Measurements from ENCODE around the gene THOP1.

THOP1 gene

GRCh38 chr19:2761876-2762782, 23.2 kb upstream of the THOP1 start:
- Histone ChIP-seq H3K36me3 (ENCODE audit: control insufficient read depth, insufficient read depth, low read length) (peaks cover 60% of the 10 kb centered on the region), H3K9me3 (ENCODE audit: control insufficient read depth, low read length) (no peaks in the 10 kb centered on the region)

GRCh38 chr19:2762783-2763496, 22.4 kb upstream of the THOP1 start:
- Histone ChIP-seq H3K4me1 (ENCODE audit: control insufficient read depth, insufficient read depth, low read length, poor library complexity, severe bottlenecking) (no peaks in the 10 kb centered on the region), H3K36me3 (ENCODE audit: control insufficient read depth, insufficient read depth, low read length) (peaks cover 66% of the 10 kb centered on the region), H3K9me3 (ENCODE audit: control insufficient read depth, low read length) (no peaks in the 10 kb centered on the region), H3K27me3 (replicated peaks; ENCODE audit: control insufficient read depth, insufficient read depth, low read length, poor library complexity, severe bottlenecking) (no peaks in the 10 kb centered on the region), H3K27ac (ENCODE audit: insufficient read depth, low read length, poor library complexity, severe bottlenecking) (no peak overlapping the region), H3K4me3 (ENCODE audit: insufficient read depth, low read depth, low read length, poor library complexity, severe bottlenecking) (no peak overlapping the region)
- no peak for DNase-seq

More at GRCh38 chr19:2761876-2762782, 23.2 kb upstream of the THOP1 start:
- H3K27ac ChIP-seq (ENCODE audit: insufficient read depth, low read length, poor library complexity, severe bottlenecking): no peak overlapping the region
- DNase-seq: no peak
- H3K4me3 ChIP-seq (ENCODE audit: insufficient read depth, low read depth, low read length, poor library complexity, severe bottlenecking): no peak overlapping the region
- no peaks in the 10 kb centered on the region for H3K27me3 ChIP-seq (replicated peaks; ENCODE audit: control insufficient read depth, insufficient read depth, low read length, poor library complexity, severe bottlenecking)
- no peaks in the 10 kb centered on the region for H3K4me1 ChIP-seq (ENCODE audit: control insufficient read depth, insufficient read depth, low read length, poor library complexity, severe bottlenecking)

GRCh38 chr19:2763687-2764086, 21.6 kb upstream of the THOP1 start:
- Histone ChIP-seq H3K9me3 (ENCODE audit: control insufficient read depth, low read length) (no peaks in the 10 kb centered on the region), H3K4me3 (ENCODE audit: insufficient read depth, low read depth, low read length, poor library complexity, severe bottlenecking) (no peak overlapping the region), H3K4me1 (ENCODE audit: control insufficient read depth, insufficient read depth, low read length, poor library complexity, severe bottlenecking) (no peaks in the 10 kb centered on the region), H3K27me3 (replicated peaks; ENCODE audit: control insufficient read depth, insufficient read depth, low read length, poor library complexity, severe bottlenecking) (no peaks in the 10 kb centered on the region), H3K36me3 (ENCODE audit: control insufficient read depth, insufficient read depth, low read length) (peaks cover 72% of the 10 kb centered on the region), H3K27ac (ENCODE audit: insufficient read depth, low read length, poor library complexity, severe bottlenecking) (no peak overlapping the region)
- no peak for DNase-seq

GRCh38 chr19:2764945-2765344, 20.4 kb upstream of the THOP1 start:
- H3K4me1 ChIP-seq (ENCODE audit: control insufficient read depth, insufficient read depth, low read length, poor library complexity, severe bottlenecking): no peaks in the 10 kb centered on the region
- H3K9me3 ChIP-seq (ENCODE audit: control insufficient read depth, low read length): no peaks in the 10 kb centered on the region
- H3K27ac ChIP-seq (ENCODE audit: insufficient read depth, low read length, poor library complexity, severe bottlenecking): no peak overlapping the region
- peaks cover 73% of the 10 kb centered on the region for H3K36me3 ChIP-seq (ENCODE audit: control insufficient read depth, insufficient read depth, low read length)
- H3K27me3 ChIP-seq (replicated peaks; ENCODE audit: control insufficient read depth, insufficient read depth, low read length, poor library complexity, severe bottlenecking): no peaks in the 10 kb centered on the region
- no peak overlapping the region for H3K4me3 ChIP-seq (ENCODE audit: insufficient read depth, low read depth, low read length, poor library complexity, severe bottlenecking)
- DNase-seq: no peak

GRCh38 chr19:2765376-2765775, 19.9 kb upstream of the THOP1 start:
- H3K36me3 ChIP-seq (ENCODE audit: control insufficient read depth, insufficient read depth, low read length): peaks cover 73% of the 10 kb centered on the region

GRCh38 chr19:2766594-2767372, 18.5 kb upstream of the THOP1 start:
- no peak for DNase-seq
- Histone ChIP-seq H3K9me3 (ENCODE audit: control insufficient read depth, low read length) (no peaks in the 10 kb centered on the region), H3K4me3 (ENCODE audit: insufficient read depth, low read depth, low read length, poor library complexity, severe bottlenecking) (no peak overlapping the region), H3K4me1 (ENCODE audit: control insufficient read depth, insufficient read depth, low read length, poor library complexity, severe bottlenecking) (no peaks in the 10 kb centered on the region), H3K27ac (ENCODE audit: insufficient read depth, low read length, poor library complexity, severe bottlenecking) (no peak overlapping the region), H3K27me3 (replicated peaks; ENCODE audit: control insufficient read depth, insufficient read depth, low read length, poor library complexity, severe bottlenecking) (no peaks in the 10 kb centered on the region), H3K36me3 (ENCODE audit: control insufficient read depth, insufficient read depth, low read length) (peaks cover 66% of the 10 kb centered on the region)

More at GRCh38 chr19:2765376-2765775, 19.9 kb upstream of the THOP1 start:
- H3K27me3 ChIP-seq (replicated peaks; ENCODE audit: control insufficient read depth, insufficient read depth, low read length, poor library complexity, severe bottlenecking): no peaks in the 10 kb centered on the region
- no peaks in the 10 kb centered on the region for H3K4me1 ChIP-seq (ENCODE audit: control insufficient read depth, insufficient read depth, low read length, poor library complexity, severe bottlenecking)
- no peak overlapping the region for H3K27ac ChIP-seq (ENCODE audit: insufficient read depth, low read length, poor library complexity, severe bottlenecking)
- DNase-seq: no peak
- H3K9me3 ChIP-seq (ENCODE audit: control insufficient read depth, low read length): no peaks in the 10 kb centered on the region
- no peak overlapping the region for H3K4me3 ChIP-seq (ENCODE audit: insufficient read depth, low read depth, low read length, poor library complexity, severe bottlenecking)

GRCh38 chr19:2767688-2768087, 17.6 kb upstream of the THOP1 start:
- no peaks in the 10 kb centered on the region for H3K4me1 ChIP-seq (ENCODE audit: control insufficient read depth, insufficient read depth, low read length, poor library complexity, severe bottlenecking)
- peaks cover 59% of the 10 kb centered on the region for H3K36me3 ChIP-seq (ENCODE audit: control insufficient read depth, insufficient read depth, low read length)
- H3K4me3 ChIP-seq (ENCODE audit: insufficient read depth, low read depth, low read length, poor library complexity, severe bottlenecking): no peak overlapping the region

GRCh38 chr19:2768365-2769132, 16.8 kb upstream of the THOP1 start:
- Histone ChIP-seq H3K36me3 (ENCODE audit: control insufficient read depth, insufficient read depth, low read length) (peaks cover 50% of the 10 kb centered on the region), H3K4me3 (ENCODE audit: insufficient read depth, low read depth, low read length, poor library complexity, severe bottlenecking) (no peak overlapping the region)
- DNase-seq: no peak

More at GRCh38 chr19:2767688-2768087, 17.6 kb upstream of the THOP1 start:
- Histone ChIP-seq H3K27me3 (replicated peaks; ENCODE audit: control insufficient read depth, insufficient read depth, low read length, poor library complexity, severe bottlenecking) (no peaks in the 10 kb centered on the region), H3K27ac (ENCODE audit: insufficient read depth, low read length, poor library complexity, severe bottlenecking) (no peak overlapping the region), H3K9me3 (ENCODE audit: control insufficient read depth, low read length) (no peaks in the 10 kb centered on the region)
- no peak for DNase-seq

GRCh38 chr19:2769218-2769617, 16.1 kb upstream of the THOP1 start:
- no peaks in the 10 kb centered on the region for H3K27me3 ChIP-seq (replicated peaks; ENCODE audit: control insufficient read depth, insufficient read depth, low read length, poor library complexity, severe bottlenecking)
- H3K36me3 ChIP-seq (ENCODE audit: control insufficient read depth, insufficient read depth, low read length): peaks cover 44% of the 10 kb centered on the region
- no peak for DNase-seq
- no peaks in the 10 kb centered on the region for H3K4me1 ChIP-seq (ENCODE audit: control insufficient read depth, insufficient read depth, low read length, poor library complexity, severe bottlenecking)
- no peaks in the 10 kb centered on the region for H3K9me3 ChIP-seq (ENCODE audit: control insufficient read depth, low read length)
- no peak overlapping the region for H3K4me3 ChIP-seq (ENCODE audit: insufficient read depth, low read depth, low read length, poor library complexity, severe bottlenecking)
- H3K27ac ChIP-seq (ENCODE audit: insufficient read depth, low read length, poor library complexity, severe bottlenecking): no peak overlapping the region

More at GRCh38 chr19:2768365-2769132, 16.8 kb upstream of the THOP1 start:
- H3K4me1 ChIP-seq (ENCODE audit: control insufficient read depth, insufficient read depth, low read length, poor library complexity, severe bottlenecking): no peaks in the 10 kb centered on the region
- H3K27me3 ChIP-seq (replicated peaks; ENCODE audit: control insufficient read depth, insufficient read depth, low read length, poor library complexity, severe bottlenecking): no peaks in the 10 kb centered on the region
- H3K9me3 ChIP-seq (ENCODE audit: control insufficient read depth, low read length): no peaks in the 10 kb centered on the region
- no peak overlapping the region for H3K27ac ChIP-seq (ENCODE audit: insufficient read depth, low read length, poor library complexity, severe bottlenecking)

All from effector memory CD4-positive, alpha-beta T cell (primary cell).